GM19455 (cell line): ENCODE data around the gene PITHD1.
A peak's percentile ranks its signal among the peaks of the same experiment; 100 is the strongest.
"Not testable (repeated sequence)": the region's sequence is repeated elsewhere in the genome, so short reads cannot be mapped to it uniquely, and the experiment has no call there.

Experiments
- ATAC-seq: cut with Tn5 transposase; IDR thresholded peaks from one replicate; pipeline ENCODE4 v1.9.1; 2021; ENCODE audit not compliant: unreplicated experiment

Gene PITHD1

GRCh38 chr1:23797478-23798448 is 19.5 kb downstream of the PITHD1 start:
- no peak for ATAC-seq

GRCh38 chr1:23798662-23799142 is 20.5 kb downstream of the PITHD1 start:
- no peak for ATAC-seq

GRCh38 chr1:23799255-23799569 is 21.0 kb downstream of the PITHD1 start:
- no peak for ATAC-seq

GRCh38 chr1:23799570-23800399 is 21.6 kb downstream of the PITHD1 start:
- ATAC-seq: peak; percentile 12

GRCh38 chr1:23800400-23801337 is 22.5 kb downstream of the PITHD1 start, which contains the start of gene GALE:
Gene GALE, minus strand, starts transcription at chr1:23800754. Its CDS starts 1,747 bp downstream, at chr1:23799007.
- peak; percentile 74 for ATAC-seq

- ATAC-seq: no peak
Observed at GRCh38 chr1:23801338-23801748, 23.1 kb downstream of the PITHD1 start.

GRCh38 chr1:23801876-23802275 is 23.7 kb downstream of the PITHD1 start:
- ATAC-seq: no peak

- not testable (repeated sequence) for ATAC-seq
Observed at GRCh38 chr1:23802809-23803342, 24.7 kb downstream of the PITHD1 start.

GRCh38 chr1:23803674-23804073 is 25.5 kb downstream of the PITHD1 start:
- no peak for ATAC-seq

GRCh38 chr1:23804183-23804835 is 26.1 kb downstream of the PITHD1 start:
- no peak for ATAC-seq

- ATAC-seq: no peak
Observed at GRCh38 chr1:23805025-23805424, 26.8 kb downstream of the PITHD1 start.

GRCh38 chr1:23806280-23806679 is 28.1 kb downstream of the PITHD1 start:
- no peak for ATAC-seq

- ATAC-seq: no peak
Observed at GRCh38 chr1:23807453-23807852, 29.2 kb downstream of the PITHD1 start.

- ATAC-seq: no peak
Observed at GRCh38 chr1:23809751-23810171, 31.5 kb downstream of the PITHD1 start.

- no peak for ATAC-seq
Observed at GRCh38 chr1:23810818-23811540, 32.8 kb downstream of the PITHD1 start.

- ATAC-seq: no peak
Observed at GRCh38 chr1:23814016-23814415, 35.8 kb downstream of the PITHD1 start.

- ATAC-seq: no peak
Observed at GRCh38 chr1:23816361-23816760, 38.1 kb downstream of the PITHD1 start.

GRCh38 chr1:23816906-23817305 is 38.7 kb downstream of the PITHD1 start:
- no peak for ATAC-seq

- ATAC-seq: no peak
Observed at GRCh38 chr1:23817633-23818032, 39.4 kb downstream of the PITHD1 start.
